GM19467 (cell line): ENCODE data around the gene LRPPRC.
"Not testable (repeated sequence)": the region's sequence is repeated elsewhere in the genome, so short reads cannot be mapped to it uniquely, and the experiment has no call there.

Experiments
- ATAC-seq: cut with Tn5 transposase; IDR thresholded peaks from one replicate; pipeline ENCODE4 v1.9.1; 2021; ENCODE audit warnings: mild to moderate bottlenecking, moderate library complexity; ENCODE audit not compliant: unreplicated experiment

LRPPRC gene

DNA sequence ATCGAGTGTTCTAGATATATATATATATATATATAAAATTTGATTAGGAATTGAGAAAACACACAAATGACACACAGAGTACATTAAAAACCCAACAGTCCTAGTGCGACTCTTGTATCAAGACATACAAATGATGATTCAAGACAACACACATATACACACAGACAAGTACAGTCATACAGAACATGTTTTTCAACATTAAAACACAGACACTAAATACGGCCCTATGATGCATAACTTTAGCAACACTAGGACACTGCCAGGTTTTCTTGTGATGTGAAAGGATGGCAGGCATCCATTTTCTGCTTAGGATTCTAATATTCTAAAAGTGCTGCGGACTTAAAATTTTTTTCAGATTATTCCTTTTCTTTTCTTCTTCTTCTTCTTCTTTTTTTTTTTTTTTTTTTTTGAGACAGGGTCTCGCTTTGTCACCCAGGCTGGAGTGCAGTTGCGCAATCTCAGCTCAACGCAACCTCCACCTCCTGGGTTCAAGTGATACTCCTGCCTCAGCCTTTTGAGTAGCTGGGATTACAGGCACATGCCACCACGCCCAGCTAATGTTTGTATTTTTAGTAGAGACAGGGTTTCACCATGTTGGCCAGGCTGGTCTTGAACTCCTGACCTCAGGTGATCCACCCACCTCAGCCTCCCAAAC lies 84.5 kb downstream of the LRPPRC start:
- ATAC-seq = not testable (repeated sequence)

DNA sequence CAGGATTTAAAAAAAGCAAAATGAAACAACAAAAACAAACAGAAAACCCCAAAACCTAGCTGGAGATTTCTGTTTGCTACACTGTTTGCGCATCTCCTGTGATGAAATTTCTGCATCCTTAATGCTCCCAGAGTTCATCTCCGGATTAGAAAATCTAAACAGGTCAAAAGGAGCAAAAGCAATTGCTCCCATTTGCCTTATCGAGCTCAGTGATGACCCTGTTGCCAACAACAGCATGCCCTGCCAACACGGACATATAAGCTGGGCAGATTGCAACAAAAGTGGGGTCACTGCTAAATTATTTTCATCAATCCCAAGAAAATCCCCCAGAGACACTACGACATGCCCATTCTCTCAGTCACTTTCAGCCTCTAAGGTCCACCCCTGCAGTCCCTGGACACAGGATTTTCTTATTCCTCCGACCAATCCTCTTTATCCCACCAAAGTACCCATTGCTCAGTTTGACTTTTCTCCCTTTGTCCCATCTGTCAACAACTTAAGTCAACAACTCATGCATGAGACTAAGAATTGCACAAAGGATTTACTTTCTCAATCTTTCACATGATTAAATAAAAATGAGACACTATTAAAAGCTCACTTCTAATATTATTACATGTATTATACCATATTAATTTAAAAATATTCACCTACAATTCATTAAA lies 89.2 kb downstream of the LRPPRC start:
- ATAC-seq = no peak

DNA sequence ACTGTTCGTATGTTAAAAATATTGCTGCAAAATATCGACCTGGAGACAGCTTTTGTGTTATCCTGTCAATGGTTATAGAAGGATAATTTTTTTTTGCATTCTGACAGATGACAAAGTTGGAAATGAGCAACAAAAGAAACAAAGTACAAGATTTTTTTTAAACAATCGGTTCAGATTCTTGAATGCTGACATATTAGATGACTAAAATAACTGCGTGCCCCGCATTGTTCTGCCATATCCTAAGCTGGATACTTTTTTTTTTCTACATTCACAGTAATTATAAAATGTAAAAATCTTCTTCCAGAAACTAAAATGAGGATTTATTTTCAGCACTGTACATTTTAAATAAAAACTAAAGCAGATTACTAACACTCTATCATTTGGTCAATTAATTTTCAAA lies 89.9 kb downstream of the LRPPRC start:
- no peak for ATAC-seq

DNA sequence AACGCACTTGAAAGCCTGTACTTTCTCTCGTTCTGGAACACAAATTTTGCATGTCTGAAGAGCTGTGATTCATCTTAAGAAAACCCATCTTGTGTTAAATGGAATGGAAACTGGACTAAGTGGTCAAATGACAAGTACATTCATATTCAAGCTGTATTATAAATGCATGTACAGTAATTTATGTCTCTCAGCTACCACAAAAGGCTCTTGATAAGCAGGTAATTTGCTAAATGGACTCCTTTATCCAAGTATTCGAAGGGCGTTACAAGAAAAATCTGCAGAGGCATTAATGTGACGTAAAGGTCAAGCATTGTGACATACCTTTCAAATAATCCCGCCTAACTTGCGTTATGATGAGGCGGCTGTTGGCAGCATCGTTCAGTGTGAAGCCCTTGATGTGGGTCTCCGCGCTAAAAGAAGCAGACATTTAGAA lies 90.4 kb downstream of the LRPPRC start:
- no peak for ATAC-seq

DNA sequence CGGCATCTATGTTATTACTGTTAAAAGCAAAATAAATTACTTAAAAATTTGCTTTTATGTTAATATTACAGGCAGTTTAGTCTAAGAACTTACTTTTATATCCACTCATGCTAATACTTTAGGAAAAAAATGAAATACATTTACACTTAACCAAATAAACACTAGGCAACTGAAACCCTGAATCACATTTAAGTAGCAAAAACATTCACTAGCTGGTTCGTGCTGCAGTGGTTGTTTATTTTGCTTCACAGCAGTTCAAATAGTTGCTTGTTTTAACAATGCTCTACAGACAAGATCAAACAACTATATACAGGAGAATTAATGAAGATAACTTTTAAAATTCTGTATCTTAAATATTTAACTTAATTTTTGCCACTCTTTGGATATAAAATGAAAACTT lies 96.2 kb downstream of the LRPPRC start:
- ATAC-seq = no peak

DNA sequence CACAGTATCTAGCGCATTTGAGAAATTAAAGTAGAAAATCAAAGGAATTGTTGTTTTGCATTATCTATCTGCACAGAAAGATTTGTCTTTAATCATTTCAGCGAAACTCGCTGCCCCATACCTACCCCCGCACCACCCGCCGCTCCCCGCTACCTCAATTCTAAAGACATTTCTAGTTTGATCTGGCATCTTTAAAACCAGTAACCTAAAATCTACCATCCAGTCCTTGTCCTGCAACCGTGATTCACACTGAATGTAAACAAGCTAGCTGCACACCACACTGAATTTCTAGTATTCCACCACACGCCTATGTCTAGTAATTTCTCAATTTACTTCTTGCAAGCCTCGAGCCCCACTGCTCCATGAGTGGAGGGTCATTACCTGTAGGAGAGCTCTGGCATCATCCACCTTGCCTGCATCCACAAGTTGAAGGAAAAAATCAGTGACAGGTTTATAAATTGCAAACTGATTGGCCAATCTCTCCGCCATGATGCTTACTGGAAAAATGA lies 96.9 kb downstream of the LRPPRC start:
- ATAC-seq = no peak

DNA sequence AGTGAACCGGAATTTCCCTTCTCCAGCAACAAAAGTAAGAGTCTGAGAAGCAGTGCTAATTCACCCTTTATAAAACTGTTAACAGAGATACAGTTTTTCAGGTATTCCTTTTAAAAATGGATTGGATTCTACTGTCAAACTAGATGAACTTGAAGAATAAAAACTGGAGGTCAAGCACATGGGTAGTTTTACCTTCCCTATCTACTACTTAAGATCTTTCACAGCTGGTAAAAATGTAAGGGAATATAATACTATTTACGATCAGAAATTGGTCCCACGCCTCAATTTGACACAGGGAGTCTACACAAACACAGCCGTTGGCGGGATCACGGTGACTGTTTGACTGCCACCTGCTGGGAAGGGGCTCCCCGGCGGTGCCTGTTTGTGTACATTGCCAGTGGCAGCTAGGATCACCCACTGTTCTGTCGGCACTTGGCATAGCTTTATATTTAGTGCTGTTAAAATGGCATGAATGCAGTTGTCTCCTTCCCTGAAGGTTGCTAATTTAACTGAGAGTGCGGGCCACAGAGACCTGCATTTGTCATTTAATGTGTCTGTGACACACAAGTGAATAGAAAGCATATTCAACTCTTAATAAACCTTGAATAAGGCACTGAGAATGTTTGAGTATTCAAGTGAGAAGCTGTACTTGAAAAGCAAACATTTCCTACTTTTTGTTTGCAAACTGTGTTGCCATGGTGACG lies 97.5 kb downstream of the LRPPRC start:
- no peak for ATAC-seq

DNA sequence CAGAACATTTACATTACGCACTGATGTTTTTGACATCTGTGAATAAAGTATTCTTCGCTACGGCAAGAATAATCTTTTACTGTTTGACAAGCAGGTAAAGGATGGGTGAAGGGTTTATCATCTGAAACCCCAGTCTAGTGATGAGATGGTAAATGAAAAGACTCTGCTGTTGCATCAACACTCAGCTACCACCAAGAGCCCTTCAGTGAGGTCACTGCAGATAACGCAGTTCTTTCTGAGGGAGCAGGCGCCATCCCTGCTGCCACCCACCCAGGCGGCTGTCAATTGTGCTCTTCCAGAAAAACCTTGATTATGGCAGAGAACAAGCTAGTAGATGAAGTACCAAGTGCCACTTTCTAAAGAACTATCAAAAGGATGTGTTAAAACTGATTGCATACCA lies 98.3 kb downstream of the LRPPRC start:
- no peak for ATAC-seq

DNA sequence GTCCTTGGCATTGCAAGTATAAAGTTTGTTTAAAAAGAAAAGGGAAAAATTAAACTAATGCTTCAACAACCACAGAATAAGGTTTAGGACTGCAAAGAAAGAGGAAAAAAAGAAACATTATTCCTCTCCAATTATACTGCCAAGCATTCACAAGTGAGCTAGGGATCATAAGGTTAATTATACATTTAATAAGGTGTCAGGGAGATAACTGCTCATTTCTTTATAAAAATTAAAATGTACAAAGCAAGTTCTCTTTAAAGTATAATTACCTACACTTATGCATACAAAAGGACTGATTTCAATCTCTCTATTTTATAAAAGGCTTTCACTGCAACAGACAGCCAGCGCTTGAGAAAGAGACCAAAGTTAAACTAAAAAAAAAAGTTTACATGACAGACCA lies 98.9 kb downstream of the LRPPRC start:
- no peak for ATAC-seq

DNA sequence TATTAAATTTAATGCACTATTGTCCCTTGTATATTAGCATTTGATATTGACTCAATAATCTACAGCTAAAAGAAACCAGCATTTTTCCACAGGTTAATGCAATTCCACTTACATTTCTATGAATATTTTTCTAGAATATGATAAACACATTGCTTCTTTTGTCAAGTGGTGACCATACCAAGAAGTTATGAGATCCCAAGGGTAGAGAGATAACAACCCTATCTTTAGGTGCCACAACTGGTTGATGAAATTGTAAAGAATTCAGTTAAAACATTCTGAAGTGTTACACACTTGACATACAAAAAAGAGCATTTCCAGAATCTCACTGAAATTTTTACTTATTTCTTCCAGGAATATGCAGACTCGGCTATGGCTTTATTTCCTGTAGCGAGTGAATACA lies 101.0 kb downstream of the LRPPRC start:
- no peak for ATAC-seq

DNA sequence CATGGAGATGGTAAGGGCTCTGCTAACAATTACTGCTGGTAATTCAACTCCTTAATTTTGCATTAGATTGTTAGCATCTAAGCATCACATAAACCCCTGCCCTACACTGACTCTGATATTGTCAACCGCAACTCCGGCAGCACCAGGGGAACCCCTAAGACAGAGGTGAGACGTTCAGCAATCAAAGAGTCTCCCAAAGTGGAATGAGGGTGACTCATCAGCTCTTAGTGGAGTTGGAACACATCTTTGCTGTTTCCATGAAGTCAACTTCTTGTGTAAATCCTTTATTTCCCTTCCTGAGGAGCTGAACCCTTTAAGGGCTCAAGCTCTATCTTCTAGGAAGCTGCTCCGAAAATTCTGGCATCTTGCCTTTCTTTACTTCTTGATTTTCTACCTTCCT lies 104.9 kb downstream of the LRPPRC start:
- ATAC-seq = no peak

DNA sequence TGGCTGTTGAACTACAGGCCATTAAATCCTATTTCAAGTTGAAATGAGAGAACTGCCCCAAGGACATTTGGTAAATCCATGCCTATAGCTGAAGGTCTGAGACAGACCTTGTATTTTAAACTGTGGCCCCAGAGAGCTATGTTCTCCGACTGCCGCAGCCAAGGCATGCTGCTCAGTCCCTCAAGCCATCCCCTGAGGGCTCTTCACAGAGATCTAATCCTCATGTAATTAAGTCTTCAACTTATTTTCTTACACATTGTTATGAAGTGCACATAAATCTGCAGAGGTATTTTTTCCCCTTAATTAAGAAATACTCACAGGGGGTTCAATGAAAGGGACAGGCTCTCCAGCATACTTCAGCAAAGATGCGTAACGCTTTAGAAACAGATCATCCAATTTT lies 106.4 kb downstream of the LRPPRC start:
- no peak for ATAC-seq

DNA sequence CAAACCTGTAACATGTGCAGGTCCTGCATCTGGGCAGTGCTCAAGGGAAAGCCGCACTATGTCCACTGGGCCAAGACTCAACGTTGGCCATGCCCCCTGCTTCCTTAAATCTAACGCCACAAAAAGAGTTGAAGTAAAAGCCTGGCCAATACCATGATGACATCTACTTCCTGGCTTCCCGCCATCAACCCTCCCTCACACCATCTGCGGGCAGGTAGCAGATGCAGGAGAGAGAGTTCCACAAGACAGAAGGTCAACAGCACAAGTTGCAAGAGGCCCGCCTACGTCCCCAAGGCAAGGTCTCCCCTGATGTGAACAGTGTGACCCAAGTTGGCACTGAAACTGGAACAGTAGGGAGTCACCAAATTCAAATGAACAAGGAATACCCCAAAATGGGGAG lies 108.6 kb downstream of the LRPPRC start:
- ATAC-seq = no peak

DNA sequence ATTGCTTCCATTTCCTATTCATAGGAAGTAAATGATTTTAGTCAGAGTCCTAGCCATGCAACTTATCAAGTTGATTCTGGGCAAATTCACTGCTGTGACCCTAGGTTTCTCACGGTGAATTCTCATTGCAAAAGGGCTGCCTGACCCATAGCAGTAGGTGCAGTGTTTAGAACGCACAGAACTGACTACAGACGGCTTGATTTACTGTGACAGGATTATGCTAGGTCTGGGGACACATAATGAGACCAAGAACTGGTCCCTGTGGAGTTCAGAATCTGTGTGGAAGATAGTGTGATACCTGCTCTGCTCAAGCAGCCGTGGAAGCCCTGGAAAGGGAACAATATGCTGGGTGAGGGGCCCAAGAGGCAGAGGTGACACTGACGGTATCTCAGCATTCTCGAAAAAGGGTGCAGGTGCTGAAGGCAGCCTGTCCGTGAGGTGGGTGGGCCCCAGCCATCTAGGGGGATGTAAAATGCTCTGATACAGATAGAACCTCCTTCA lies 110.6 kb downstream of the LRPPRC start:
- ATAC-seq = no peak

DNA sequence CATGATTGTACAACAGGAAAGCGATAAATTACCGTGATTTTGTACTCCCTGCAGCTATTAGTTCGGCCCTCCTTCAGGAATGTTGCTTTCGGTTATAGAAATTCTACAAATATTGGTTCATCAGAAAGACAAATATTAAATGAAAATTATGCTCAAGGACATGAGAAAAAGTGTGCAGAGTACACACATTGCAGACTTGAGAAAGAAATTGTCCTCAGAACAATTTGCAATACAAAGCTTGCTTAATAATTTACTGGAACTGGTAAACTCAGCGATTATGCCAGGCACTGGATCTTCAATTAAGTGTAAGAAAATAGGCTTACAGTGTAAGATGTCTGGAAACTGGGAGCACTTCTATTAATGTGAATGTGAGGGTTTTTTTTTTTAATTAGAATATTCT lies 111.1 kb downstream of the LRPPRC start:
- ATAC-seq = no peak

DNA sequence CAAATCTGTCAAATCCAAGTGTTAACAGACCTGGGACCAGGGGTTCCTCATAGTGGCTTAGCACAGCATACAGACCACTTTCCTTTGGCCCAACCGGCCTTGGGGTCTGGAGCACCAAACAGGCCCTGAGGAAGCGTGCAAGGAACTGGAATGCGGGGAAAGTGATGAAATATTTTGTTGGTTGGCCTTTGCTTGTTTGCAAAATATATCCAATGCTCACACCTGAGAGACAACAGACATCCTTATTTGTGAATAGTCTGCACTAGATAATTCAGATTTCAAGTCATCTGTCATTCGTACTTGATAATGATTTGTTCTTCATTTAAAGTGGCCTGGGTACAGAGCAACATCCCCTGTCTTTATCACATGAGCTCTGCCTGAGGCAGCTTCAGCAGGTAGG lies 113.5 kb downstream of the LRPPRC start:
- no peak for ATAC-seq

DNA sequence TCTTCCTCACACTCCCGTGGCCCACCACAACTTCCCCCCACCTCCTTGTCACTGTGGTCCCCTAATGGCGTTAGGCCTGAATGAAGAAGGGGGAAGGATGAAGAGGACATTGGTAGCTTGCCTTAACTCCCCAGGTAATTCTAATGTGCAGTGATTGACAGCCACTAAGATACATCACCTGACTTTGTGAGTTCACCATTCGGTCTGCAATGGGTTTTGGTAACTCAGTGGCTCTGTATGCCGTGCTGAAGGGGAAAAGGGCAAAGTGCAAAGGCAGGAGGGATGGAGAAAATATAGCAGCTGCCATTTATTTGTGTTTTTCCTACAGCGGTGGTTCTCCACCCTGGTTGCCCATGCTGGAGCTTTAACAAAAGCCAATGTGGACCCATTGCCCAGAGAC lies 114.8 kb downstream of the LRPPRC start:
- no peak for ATAC-seq

DNA sequence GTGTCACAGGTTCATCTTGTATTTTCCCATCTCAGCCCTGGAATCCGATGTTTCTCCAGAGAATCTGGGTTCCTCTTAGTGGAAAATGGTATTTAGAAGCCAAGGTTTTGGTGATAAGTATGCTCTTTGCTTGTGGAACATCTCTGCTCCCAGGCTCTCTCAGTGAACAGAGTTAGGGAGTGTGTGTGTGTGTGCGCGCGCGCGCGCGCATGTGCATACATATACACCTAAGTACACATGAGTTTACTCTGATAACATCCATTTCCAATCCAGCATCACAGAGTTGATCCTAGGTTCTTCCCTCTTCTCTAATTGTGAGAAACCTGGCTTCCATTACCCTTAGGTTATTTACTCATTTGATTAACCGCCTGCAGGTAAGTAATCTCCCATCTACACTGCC lies 115.3 kb downstream of the LRPPRC start:
- no peak for ATAC-seq

DNA sequence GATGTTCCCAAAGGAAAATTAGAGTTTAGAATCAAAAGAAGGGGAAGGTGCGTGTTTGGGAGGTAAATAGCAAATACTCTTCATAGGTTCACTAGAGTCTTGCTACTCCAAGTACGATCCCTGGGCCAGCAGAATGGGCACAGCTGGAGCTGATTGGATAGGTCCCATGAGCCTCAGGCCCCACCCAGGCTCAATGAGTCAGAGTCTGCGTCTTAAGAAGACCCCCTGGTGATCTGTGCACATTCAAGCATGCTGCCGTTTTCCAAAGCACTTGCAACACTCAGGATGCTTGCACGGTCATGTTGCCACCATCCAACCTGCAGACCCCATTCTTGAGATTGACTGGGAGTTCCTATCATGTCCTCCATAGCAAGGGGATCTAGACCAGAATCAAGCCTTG lies 116.5 kb downstream of the LRPPRC start:
- ATAC-seq = no peak

DNA sequence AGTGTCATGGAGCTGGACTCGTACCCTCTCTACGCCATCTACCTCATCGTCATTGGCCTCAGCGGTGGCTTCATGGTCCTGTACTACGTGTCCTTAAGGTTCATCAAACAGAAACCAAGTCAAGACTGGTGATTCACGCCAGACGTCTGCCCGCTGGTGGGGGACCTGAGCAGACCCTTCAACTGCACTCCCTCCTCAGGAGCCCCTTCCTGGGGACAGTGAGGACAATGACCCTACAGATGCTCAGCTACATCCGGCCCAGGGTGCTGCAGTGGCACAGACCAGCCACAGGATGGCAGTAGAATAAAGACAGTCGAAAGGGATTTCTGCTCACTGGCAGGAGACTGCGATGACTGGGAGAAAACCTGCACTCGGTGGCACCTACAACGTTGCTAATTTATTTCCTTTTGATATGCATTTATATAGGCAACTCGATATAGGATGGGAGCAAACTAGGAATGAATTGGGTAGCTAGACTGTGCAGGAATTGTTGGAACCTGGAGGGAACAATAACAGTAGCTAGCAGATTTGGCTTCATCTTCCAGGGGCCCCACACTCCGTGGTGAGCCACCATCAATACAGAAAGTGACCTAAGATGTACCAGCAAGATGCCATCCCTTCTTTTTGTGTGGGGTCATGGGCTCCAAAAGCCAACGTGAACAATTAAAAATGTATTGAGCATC lies 117.9 kb downstream of the LRPPRC start:
- ATAC-seq = peak; percentile 69

DNA sequence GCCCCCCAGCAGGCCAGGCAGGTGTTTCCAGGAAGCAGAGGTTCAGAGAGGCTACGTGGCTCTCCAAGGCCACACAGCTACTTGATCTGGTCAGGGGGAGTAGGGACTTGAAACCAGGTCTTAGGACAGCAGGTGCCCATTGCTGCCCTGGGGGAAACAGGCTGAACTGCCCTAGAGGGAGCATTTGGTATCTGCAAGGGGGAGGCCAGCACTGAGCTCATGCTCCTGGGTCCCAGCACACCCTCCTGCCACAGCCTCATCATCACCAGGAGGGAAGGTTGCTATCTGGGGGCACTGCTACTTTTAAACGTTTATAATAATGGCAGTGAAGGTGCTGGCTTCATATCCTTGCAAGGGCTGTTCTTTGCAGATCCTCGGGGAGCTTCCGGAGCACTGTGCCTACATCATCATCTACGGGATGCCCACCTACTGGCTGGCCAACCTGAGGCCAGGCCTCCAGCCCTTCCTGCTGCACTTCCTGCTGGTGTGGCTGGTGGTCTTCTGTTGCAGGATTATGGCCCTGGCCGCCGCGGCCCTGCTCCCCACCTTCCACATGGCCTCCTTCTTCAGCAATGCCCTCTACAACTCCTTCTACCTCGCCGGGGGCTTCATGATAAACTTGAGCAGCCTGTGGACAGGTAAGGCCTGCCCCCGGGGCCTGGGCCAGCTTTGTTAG lies 120.9 kb downstream of the LRPPRC start:
- no peak for ATAC-seq
